GM23338 (cell line): Measurements from ENCODE around the gene TCF3. TPM values are rescaled to one million over a fixed set of nuclear protein-coding genes. Genes with fewer than 3 reads are reported as not detected.
A peak's percentile ranks its signal among the peaks of the same experiment; 100 is the strongest.

Experiments
- ATAC-seq: fragments of 200-7000 bp; cut with Tn5 transposase; 3 replicates; pipeline ENCODE4 v1.9.1; 2020
- DNase-seq: peaks from one replicate; pipeline ENCODE4 v3.0.0-alpha.2; 2015; ENCODE audit warnings: low spot score
- H2AFZ ChIP-seq: fragments of 200-600 bp; sonication (generic); 2 replicates; pipeline ENCODE4 v1.8.0; 2016; ENCODE audit warnings: antibody characterized with exemption, mild to moderate bottlenecking, moderate library complexity
- H3F3A ChIP-seq: fragments of 200-600 bp; sonication (generic); replicated peaks from 2 replicates; pipeline ENCODE4 v1.8.0; 2017; ENCODE audit warnings: antibody characterized with exemption, mixed run types, low read depth
- H3K27ac ChIP-seq: fragments of 200-600 bp; sonication (generic); 2 replicates; pipeline ENCODE4 v1.6.1; 2016; ENCODE audit warnings: low read depth
- H3K27me3 ChIP-seq: fragments of 200-600 bp; sonication (generic); 2 replicates; pipeline ENCODE4 v1.8.0; 2016; ENCODE audit warnings: mild to moderate bottlenecking, mixed run types, moderate library complexity; ENCODE audit not compliant: insufficient read depth
- H3K36me3 ChIP-seq: fragments of 200-600 bp; sonication (generic); 2 replicates; pipeline ENCODE4 v1.8.0; 2016; ENCODE audit warnings: mild to moderate bottlenecking; ENCODE audit not compliant: insufficient read depth
- H3K4me1 ChIP-seq: fragments of 200-600 bp; sonication (generic); 2 replicates; pipeline ENCODE4 v1.8.0; 2016; ENCODE audit warnings: mild to moderate bottlenecking, moderate library complexity; ENCODE audit not compliant: insufficient read depth
- H3K4me2 ChIP-seq: fragments of 200-600 bp; sonication (generic); 2 replicates; pipeline ENCODE4 v1.7.1; 2017; ENCODE audit warnings: mixed run types
- H3K4me3 ChIP-seq: fragments of 200-600 bp; sonication (generic); 2 replicates; pipeline ENCODE4 v1.6.1; 2016; ENCODE audit warnings: mixed run types
- H3K79me2 ChIP-seq: fragments of 200-600 bp; sonication (generic); replicated peaks from 2 replicates; pipeline ENCODE4 v1.8.0; 2017; ENCODE audit warnings: mild to moderate bottlenecking; ENCODE audit not compliant: insufficient read depth
- H3K9me2 ChIP-seq: fragments of 200-600 bp; sonication (generic); 2 replicates; pipeline ENCODE4 v1.8.0; 2017; ENCODE audit not compliant: insufficient read depth
- H4K20me1 ChIP-seq: fragments of 200-600 bp; sonication (generic); replicated peaks from 2 replicates; pipeline ENCODE4 v1.8.0; 2017; ENCODE audit warnings: mild to moderate bottlenecking; ENCODE audit not compliant: insufficient read depth
- H3K27ac Mint-ChIP-seq: 2 replicates; pipeline ENCODE4 v1.8.0; 2020; ENCODE audit warnings: inconsistent platforms, mild to moderate bottlenecking, moderate library complexity, mixed read lengths
- H3K27me3 Mint-ChIP-seq: 3 replicates; pipeline ENCODE4 v1.8.0; 2022; ENCODE audit warnings: low read depth, mild to moderate bottlenecking, moderate library complexity, mixed read lengths, inconsistent platforms; ENCODE audit not compliant: insufficient read depth, poor library complexity
- H3K36me3 Mint-ChIP-seq: 3 replicates; pipeline ENCODE4 v1.8.0; 2021; ENCODE audit warnings: low read depth, mild to moderate bottlenecking, inconsistent platforms, moderate library complexity, mixed read lengths
- H3K4me1 Mint-ChIP-seq: 3 replicates; pipeline ENCODE4 v1.8.0; 2020; ENCODE audit warnings: mild to moderate bottlenecking, inconsistent platforms, mixed read lengths
- H3K4me3 Mint-ChIP-seq: 3 replicates; pipeline ENCODE4 v1.8.0; 2021; ENCODE audit warnings: moderate library complexity, mild to moderate bottlenecking, inconsistent platforms, mixed read lengths
- H3K9me3 Mint-ChIP-seq: 3 replicates; pipeline ENCODE4 v1.8.0; 2020; ENCODE audit warnings: moderate library complexity, mild to moderate bottlenecking, inconsistent platforms, mixed read lengths
- CTCF ChIP-seq, 2 experiments: fragments of 200-600 bp in 1 of 2; sonication (generic) in 1 of 2; conservative IDR thresholded peaks; 2 replicates each; pipeline versions ENCODE4 v1.5.1 to v1.6.1; 2016 to 2017; ENCODE audit warnings: antibody characterized with exemption in 2 of 2, low read depth in 2 of 2, mild to moderate bottlenecking in 2 of 2, moderate library complexity in 1 of 2
- JUNB ChIP-seq: IDR thresholded peaks from one replicate; pipeline ENCODE4 v1.6.1; 2016; ENCODE audit warnings: antibody characterized with exemption; ENCODE audit not compliant: unreplicated experiment
- NANOG ChIP-seq: IDR thresholded peaks from 2 replicates; pipeline ENCODE4 v1.6.1; 2016; ENCODE audit warnings: antibody characterized with exemption, borderline replicate concordance
- STAT1 ChIP-seq: IDR thresholded peaks from one replicate; pipeline ENCODE4 v1.6.1; 2016; ENCODE audit warnings: antibody characterized with exemption; ENCODE audit not compliant: unreplicated experiment
- polyA plus RNA-seq: library from polyadenylated mRNA; unstranded; fragments of >200 nt; fragmentation: Nextera tagmentation; extraction: Ambion mirVana; gene quantifications from 2 replicates; pipeline ENCODE4 v1.2.1, GENCODE V29; 2016
- total RNA-seq: library from RNA; depleted of rRNA; stranded (reverse); fragments of >200 nt; shearing (Covaris generic); gene quantifications from 2 replicates; pipeline ENCODE4 v1.2.3, GENCODE V29; 2014
- TF ChIP-seq, protein P1 (sequence below): fragments of 250-450 bp; sonication (Bioruptor Pico); IDR thresholded peaks from 2 replicates; pipeline ENCODE4 v1.5.0; 2020; ENCODE audit warnings: mild to moderate bottlenecking, moderate library complexity
- TF ChIP-seq, protein P2 (sequence below): IDR thresholded peaks from one replicate; pipeline ENCODE4 v1.6.1; 2018; ENCODE audit warnings: antibody characterized with exemption; ENCODE audit not compliant: unreplicated experiment

TCF3 gene
- total and polyA plus RNA-seq, 2 experiments from 2014 or later, result 166 to 383 TPM

DNA sequence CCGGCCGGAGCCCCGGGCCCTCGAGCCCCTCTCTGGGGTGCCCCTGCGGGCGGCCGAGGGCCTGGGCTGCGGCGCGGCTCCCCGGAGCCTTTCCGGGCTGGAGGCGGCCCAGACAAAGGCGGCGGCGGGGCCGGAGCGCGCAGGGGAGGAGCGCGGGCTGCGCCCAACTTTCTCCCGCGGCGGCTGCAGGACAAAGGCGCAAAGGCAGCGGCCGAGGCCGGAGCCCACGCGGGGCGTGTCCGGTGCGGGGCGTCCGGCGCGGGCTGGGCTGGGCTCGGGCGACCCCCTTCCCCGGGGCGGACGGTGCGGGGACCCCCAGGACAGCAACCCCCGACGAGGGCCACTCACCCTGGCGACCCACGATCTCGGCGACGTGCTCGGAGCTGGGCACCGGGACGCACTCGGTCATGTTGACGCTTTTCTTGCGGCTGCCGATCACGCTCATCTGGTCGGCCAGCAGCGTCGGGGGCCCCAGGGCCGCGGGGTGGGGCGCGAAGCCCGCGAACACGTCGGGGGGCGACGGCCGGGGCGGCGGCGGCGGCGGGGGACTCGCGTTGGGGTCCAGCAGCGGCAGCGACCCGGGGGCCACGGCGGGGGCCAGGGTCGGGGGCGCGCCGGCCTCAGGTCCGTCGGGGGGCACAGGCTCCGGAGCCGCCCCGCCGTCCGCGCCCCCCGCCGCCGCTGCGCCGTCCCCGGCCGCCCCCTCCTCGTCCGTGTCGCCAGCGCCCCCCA, 85.1 kb downstream of the TCF3 start:
- H3K4me2 ChIP-seq, result peak overlapping the region; percentile 90
- no peak for ATAC-seq
- H3K9me2 ChIP-seq, result no peaks in the 10 kb centered on the region
- H3K27ac Mint-ChIP-seq, result no peak overlapping the region
- H3K27me3 Mint-ChIP-seq, result peaks cover 37% of the 10 kb centered on the region
- H3K36me3 Mint-ChIP-seq, result peaks cover 30% of the 10 kb centered on the region
- peak overlapping the region; percentile 92; the same call in 1 of the 2 replicates for H3K27ac ChIP-seq
- peaks cover 9% of the 10 kb centered on the region for H3K9me3 Mint-ChIP-seq
- H2AFZ ChIP-seq, result no peak overlapping the region
- TF ChIP-seq CTCF (conservative IDR thresholded peaks at IDR 0.05; ENCODE audit: low read depth in 2 of 2), result no peak
- TF ChIP-seq, protein P1, sequence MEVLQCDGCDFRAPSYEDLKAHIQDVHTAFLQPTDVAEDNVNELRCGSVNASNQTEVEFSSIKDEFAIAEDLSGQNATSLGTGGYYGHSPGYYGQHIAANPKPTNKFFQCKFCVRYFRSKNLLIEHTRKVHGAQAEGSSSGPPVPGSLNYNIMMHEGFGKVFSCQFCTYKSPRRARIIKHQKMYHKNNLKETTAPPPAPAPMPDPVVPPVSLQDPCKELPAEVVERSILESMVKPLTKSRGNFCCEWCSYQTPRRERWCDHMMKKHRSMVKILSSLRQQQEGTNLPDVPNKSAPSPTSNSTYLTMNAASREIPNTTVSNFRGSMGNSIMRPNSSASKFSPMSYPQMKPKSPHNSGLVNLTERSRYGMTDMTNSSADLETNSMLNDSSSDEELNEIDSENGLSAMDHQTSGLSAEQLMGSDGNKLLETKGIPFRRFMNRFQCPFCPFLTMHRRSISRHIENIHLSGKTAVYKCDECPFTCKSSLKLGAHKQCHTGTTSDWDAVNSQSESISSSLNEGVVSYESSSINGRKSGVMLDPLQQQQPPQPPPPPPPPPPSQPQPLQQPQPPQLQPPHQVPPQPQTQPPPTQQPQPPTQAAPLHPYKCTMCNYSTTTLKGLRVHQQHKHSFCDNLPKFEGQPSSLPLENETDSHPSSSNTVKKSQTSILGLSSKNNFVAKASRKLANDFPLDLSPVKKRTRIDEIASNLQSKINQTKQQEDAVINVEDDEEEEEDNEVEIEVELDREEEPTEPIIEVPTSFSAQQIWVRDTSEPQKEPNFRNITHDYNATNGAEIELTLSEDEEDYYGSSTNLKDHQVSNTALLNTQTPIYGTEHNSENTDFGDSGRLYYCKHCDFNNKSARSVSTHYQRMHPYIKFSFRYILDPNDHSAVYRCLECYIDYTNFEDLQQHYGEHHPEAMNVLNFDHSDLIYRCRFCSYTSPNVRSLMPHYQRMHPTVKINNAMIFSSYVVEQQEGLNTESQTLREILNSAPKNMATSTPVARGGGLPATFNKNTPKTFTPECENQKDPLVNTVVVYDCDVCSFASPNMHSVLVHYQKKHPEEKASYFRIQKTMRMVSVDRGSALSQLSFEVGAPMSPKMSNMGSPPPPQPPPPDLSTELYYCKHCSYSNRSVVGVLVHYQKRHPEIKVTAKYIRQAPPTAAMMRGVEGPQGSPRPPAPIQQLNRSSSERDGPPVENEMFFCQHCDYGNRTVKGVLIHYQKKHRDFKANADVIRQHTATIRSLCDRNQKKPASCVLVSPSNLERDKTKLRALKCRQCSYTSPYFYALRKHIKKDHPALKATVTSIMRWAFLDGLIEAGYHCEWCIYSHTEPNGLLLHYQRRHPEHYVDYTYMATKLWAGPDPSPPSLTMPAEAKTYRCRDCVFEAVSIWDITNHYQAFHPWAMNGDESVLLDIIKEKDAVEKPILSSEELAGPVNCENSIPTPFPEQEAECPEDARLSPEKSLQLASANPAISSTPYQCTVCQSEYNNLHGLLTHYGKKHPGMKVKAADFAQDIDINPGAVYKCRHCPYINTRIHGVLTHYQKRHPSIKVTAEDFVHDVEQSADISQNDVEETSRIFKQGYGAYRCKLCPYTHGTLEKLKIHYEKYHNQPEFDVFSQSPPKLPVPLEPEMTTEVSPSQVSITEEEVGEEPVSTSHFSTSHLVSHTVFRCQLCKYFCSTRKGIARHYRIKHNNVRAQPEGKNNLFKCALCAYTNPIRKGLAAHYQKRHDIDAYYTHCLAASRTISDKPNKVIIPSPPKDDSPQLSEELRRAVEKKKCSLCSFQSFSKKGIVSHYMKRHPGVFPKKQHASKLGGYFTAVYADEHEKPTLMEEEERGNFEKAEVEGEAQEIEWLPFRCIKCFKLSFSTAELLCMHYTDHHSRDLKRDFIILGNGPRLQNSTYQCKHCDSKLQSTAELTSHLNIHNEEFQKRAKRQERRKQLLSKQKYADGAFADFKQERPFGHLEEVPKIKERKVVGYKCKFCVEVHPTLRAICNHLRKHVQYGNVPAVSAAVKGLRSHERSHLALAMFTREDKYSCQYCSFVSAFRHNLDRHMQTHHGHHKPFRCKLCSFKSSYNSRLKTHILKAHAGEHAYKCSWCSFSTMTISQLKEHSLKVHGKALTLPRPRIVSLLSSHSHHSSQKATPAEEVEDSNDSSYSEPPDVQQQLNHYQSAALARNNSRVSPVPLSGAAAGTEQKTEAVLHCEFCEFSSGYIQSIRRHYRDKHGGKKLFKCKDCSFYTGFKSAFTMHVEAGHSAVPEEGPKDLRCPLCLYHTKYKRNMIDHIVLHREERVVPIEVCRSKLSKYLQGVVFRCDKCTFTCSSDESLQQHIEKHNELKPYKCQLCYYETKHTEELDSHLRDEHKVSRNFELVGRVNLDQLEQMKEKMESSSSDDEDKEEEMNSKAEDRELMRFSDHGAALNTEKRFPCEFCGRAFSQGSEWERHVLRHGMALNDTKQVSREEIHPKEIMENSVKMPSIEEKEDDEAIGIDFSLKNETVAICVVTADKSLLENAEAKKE (CRISPR knock-in tag), result no peak
- no peak for TF ChIP-seq JUNB
- TF ChIP-seq, protein P2, sequence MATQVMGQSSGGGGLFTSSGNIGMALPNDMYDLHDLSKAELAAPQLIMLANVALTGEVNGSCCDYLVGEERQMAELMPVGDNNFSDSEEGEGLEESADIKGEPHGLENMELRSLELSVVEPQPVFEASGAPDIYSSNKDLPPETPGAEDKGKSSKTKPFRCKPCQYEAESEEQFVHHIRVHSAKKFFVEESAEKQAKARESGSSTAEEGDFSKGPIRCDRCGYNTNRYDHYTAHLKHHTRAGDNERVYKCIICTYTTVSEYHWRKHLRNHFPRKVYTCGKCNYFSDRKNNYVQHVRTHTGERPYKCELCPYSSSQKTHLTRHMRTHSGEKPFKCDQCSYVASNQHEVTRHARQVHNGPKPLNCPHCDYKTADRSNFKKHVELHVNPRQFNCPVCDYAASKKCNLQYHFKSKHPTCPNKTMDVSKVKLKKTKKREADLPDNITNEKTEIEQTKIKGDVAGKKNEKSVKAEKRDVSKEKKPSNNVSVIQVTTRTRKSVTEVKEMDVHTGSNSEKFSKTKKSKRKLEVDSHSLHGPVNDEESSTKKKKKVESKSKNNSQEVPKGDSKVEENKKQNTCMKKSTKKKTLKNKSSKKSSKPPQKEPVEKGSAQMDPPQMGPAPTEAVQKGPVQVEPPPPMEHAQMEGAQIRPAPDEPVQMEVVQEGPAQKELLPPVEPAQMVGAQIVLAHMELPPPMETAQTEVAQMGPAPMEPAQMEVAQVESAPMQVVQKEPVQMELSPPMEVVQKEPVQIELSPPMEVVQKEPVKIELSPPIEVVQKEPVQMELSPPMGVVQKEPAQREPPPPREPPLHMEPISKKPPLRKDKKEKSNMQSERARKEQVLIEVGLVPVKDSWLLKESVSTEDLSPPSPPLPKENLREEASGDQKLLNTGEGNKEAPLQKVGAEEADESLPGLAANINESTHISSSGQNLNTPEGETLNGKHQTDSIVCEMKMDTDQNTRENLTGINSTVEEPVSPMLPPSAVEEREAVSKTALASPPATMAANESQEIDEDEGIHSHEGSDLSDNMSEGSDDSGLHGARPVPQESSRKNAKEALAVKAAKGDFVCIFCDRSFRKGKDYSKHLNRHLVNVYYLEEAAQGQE, result no peak
- TF ChIP-seq NANOG, result no peak
- no peak for TF ChIP-seq STAT1
- H3K27me3 ChIP-seq, result peaks cover 25% of the 10 kb centered on the region
- peaks cover 27% of the 10 kb centered on the region; the same call in 1 of the 2 replicates for H4K20me1 ChIP-seq
- peaks cover 8% of the 10 kb centered on the region for H3K4me1 Mint-ChIP-seq
- H3K4me3 ChIP-seq, result peak overlapping the region; percentile 89
- no peak for DNase-seq
- no peaks in the 10 kb centered on the region for H3K36me3 ChIP-seq
- H3K4me1 ChIP-seq, result no peaks in the 10 kb centered on the region; the same call in 1 of the 2 replicates
- H3F3A ChIP-seq, result no peaks in the 10 kb centered on the region; the same call in 1 of the 2 replicates
- H3K4me3 Mint-ChIP-seq, result peak overlapping the region; percentile 73
- H3K79me2 ChIP-seq, result peaks cover 44% of the 10 kb centered on the region
